PC-9 (cell line): ENCODE results near the gene DEAF1.

Experiments used
- CTCF ChIP-seq: fragments of 200-600 bp; sonication (generic); conservative IDR thresholded peaks from 2 replicates; pipeline ENCODE4 v1.6.1; 2017; ENCODE audit warnings: mixed run types, antibody characterized with exemption, mild to moderate bottlenecking, moderate library complexity
- EZH2 ChIP-seq: fragments of 200-600 bp; sonication (generic); IDR thresholded peaks from 2 replicates; pipeline ENCODE4 v1.8.0; 2017; ENCODE audit warnings: antibody characterized with exemption, low read depth

DNA sequence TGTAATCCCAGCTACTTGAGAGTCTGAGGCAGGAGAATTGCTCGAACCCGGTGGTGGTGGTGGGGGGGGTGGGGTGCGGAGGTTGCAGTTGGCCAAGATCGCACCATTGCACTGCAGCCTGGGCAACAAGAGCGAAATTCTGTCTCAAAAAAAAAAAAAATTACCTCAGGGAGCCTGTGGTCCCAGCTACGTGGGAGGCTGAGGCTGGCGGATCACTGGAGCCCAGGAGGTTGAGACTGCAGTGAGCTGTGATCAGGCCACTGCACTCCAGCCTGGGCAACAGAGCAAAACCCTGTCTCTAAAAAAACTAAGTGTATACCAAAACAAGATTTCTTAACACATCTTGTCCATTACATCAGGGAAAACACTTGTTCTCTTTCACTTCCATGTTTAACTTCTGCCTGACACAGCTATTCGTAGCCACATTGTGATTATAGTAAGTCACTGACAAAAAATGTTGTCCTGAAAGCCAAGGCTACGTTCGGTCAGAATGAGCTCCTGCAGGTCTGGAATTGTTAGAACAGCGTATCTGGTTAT lies 2.0 kb upstream of the DEAF1 start:
- TF ChIP-seq CTCF (no peak), EZH2 (no peak)
